ENCODE results near the gene MTTP.
"Not testable (repeated sequence)": the region's sequence is repeated elsewhere in the genome, so short reads cannot be mapped to it uniquely, and the experiment has no call there.

MTTP gene

DNA sequence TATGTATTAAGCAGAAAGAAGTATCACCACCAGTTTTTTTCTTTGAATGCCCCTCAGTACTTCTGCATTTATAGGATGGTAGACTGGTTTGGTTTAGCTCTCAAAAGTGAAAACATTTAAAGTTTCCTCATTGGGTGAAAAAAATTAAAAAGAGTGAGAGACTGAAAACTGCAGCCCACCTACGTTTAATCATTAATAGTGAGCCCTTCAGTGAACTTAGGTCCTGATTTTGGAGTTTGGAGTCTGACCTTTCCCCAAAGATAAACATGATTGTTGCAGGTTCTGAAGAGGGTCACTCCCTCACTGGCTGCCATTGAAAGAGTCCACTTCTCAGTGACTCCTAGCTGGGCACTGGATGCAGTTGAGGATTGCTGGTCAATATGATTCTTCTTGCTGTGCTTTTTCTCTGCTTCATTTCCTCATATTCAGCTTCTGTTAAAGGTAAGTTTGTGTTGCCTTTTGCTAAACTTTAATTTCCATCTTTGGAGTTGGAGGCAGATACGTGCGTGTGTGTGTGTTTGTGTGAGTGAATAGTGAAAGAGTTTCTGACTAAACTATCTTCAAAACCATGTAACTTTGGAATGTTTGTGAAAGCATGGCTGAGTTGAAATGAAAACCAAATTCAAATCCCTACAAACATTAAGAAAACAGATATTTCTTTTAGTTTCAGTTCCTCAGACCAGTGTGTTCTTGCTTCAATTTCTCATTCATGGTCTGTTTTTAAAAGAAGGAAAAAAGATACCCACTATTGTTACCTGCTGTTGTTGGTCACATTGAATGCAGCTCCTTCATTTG is at the start of gene MTTP:
MTTP (plus strand) TSS at position 295 of the 795 bp plus-strand sequence; CDS start at position 381, 86 bp downstream.
- no peak for DNase-seq

GRCh38 chr4:99529228-99529627 is 45.4 kb upstream of the MTTP start:
- DNase-seq: peak; percentile 0 to 15

DNA sequence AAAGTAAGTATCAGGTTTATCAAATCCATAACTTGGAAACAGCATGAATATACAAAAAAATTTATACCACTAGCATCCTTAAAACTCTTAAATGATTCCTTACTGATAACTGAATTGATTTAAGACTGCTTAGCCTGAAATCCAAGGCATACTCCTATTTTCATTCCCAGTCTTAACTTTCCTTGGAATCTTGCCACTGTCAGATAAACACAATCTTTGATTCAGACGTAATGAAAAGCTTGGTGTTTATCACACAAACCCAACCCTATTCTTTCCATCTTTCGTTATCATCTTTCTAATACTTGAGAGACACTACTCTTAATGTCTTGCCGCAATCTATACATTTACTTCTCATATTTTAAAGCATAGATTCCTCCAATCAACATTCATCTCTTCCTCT is 44.7 kb upstream of the MTTP start:
- DNase-seq: no peak

- DNase-seq: not testable (repeated sequence)
These were observed 39.9 kb upstream of the MTTP start for GRCh38 chr4:99534699-99535098.

DNA sequence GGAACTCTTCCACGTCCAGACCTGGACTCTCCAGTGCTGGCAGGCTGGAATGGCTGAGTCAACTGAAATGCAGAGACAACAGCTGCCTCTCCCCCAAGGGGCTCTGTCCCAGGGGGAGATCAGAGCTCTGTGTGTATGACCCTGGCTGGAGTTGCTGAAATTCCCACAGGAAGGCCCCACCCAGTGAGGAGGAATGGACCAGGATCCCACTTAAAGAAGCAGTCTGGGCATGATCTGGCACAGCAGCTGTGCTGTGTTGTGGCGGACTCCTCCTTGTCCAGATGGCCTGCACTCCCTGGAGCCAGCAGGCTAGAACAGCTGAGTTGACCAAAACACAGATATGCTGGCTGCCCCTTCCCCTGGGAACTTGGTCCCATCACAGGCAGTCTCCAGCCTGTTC is 38.4 kb upstream of the MTTP start:
- DNase-seq: no peak

- DNase-seq: no peak
These were observed 37.8 kb upstream of the MTTP start for GRCh38 chr4:99536848-99537247.

GRCh38 chr4:99537674-99538073 is 37.0 kb upstream of the MTTP start:
- DNase-seq: no peak

DNA sequence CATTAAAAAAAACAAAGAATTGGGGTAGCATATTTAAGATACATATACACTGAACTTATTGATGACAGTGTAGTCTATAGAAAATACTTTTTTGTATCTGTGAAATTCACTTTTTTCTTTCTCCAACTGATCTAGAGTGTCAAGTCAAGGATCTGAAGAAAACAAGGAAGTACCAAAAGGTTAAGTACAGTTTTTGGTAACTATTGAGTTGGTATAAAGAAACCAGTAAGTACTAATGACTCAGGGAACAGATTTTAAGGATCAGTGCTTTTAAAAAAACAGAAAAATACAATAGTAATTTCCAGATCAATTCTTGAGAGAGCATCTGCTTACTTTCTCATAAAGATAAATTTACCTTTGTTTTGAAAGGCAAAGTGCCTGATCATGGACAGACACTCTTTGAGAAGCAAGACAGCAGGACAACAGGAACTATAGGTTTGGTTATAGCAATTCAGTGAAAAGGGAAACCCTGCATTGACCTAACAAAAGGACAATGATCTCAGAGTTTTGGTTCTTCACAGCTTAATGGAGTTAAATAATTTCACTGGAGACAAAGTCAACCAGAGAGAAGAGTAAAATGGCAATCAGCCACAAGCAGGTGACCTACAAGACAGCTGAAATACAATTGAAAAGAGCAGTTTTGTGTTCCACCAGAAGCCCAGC is 34.2 kb upstream of the MTTP start:
- DNase-seq: no peak

DNA sequence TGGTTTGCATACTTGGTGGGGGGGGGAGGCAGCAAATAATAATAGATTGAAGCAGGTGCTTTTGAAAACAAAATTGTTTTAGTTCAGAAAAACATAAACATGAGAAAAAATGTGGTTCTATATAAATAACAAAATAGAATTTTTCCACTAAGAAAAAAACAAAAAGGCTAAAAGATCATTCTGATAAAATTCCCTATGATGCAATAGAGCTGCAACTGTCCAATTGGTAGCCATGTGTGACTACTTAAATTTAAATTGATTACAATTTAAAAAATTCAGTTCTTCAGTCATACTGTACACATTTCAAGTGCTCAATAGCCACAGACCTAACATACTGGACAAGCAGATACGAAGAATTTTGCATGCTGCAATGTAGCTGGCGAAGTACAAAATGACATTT is 21.8 kb upstream of the MTTP start:
- no peak for DNase-seq

- peak; percentile 96 to 98 for DNase-seq
These were observed 11.1 kb upstream of the MTTP start, which contains the start of gene TRMT10A for GRCh38 chr4:99563310-99564186. TRMT10A (minus strand) TSS chr4:99564039; CDS start chr4:99559338, 4,701 bp downstream.

DNA sequence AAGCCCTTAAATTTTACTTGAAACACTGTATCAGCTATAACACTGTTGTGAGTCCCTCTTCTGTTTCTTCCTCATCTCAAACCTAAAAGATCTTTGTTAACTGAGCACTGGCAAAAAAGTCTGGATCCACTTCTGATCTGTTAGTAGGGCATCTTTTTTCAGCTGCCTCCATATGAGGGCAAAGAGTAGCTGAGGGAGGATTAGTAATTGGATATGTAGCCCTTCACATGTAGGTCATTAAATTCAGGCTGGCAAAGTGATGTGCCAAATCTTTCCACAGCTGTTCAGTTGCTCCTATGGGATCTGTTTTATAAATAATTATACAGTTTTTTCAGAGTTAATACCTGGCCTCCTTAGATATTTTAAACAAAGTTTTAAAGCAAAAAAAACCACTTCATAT is 9.7 kb upstream of the MTTP start:
- DNase-seq: no peak

DNA sequence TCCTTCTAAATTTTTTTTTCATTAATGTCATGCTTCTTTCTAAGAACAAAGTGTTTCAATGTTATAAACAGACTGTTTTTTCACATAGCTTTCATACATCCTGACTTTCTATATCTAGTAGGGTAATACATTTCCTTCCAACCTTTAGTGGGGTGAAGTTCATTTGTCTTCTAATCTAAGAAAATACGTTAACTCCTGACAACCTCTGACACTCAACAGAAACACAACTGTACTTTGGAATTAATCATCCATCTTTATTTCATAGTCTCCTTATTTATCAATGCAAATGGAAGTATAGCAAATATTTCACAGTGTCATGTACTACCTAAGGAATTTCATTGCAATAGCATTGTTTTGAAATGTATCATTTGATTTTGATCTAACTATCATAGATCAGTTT is 2.7 kb upstream of the MTTP start:
- no peak for DNase-seq

DNA sequence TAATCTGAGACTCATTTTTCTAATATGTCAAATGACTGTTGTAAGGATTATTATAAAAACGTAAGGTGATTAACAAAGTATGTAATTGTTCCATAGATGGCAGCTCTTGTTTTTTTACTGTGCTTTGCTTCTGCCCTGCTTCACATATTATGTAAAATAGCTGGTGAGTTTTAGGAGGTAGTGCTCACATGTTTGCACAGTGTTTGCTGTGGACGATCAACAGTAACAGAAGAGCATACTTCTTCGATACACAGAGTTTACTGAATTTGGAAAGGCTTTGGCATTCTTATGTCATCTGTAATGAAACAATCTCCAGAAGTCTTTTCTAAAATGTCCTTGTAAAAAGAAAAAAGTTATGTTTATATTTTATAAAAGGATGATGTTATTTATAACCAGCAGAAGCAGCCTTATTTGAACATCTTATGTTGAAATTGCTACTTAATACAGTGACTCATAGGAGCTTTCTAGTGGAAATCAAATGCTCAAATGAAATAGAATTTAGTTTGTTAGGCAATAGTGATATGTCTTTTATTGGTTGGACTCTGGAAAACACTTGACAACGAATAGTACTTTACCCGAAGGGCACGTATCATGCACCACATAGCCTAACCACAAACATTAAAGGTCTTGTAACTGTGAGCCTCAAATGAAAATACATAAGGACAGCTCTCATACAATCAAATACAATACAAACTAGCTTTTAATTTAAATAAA is 1.9 kb upstream of the MTTP start:
- DNase-seq: no peak

DNA sequence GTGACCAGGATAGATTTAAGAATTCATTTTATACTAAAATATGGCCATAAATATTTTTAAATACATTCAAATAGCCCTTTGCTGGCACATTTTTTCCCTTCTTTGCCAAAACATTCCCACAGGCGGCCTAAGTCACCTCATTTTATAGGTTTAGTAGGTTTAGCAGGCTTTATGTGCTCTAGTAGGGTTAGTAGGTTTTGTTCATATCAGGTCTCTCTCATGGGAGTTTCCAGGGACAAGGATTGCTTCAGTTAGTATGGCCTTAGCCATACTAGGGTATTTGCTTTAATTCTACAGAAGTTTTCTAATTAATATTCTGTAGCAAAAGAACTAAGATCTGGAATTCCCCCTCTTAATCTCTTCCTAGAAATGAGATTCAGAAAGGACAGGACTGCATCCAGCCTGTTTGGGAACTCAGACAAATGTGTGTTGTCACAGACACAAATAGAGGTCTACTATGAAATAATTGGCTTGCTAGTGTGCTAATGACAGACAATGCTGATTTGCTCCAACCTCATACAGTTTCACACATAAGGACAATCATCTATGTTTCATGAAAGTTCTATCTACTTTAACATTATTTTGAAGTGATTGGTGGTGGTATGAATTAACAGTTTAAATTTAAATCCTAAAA is 772 bp upstream of the MTTP start:
- DNase-seq: no peak

DNA sequence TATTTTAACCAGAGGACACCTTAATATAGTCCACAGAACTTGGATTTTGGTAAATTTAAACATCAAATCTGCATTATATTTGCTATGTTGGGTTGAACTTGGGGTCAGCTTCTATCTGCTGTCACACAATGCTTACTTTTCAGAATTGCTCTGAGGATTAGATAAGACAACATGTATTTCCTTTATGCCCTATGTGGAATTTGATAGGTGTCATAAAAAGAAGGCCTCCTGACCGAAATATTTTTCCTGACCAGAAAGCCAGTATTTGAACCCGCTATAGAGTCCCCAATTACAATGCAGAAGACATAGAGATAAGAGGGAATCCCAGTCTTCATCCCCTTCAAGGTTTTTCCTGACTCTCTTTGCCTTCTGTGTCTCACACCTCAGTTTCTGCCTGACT is 4.1 kb downstream of the MTTP start:
- DNase-seq: no peak

DNA sequence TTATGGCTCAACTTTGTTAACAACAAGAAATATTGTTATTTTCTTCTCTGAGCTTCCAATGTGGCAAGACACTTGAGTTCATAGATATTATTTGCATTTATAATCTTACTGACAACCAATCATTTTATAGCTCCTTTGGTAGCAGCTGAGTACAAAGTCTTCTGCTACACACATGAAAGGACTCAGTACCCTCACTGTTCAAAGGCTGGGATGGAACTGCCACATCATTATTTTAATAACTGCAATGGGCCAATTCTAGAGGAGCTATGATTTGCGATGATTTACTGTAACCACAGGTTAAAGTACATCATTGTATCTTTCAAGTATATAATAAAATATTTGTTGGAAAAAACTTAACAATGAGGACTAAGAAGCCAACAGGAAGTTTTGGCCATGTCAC is 10.9 kb downstream of the MTTP start:
- no peak for DNase-seq

DNA sequence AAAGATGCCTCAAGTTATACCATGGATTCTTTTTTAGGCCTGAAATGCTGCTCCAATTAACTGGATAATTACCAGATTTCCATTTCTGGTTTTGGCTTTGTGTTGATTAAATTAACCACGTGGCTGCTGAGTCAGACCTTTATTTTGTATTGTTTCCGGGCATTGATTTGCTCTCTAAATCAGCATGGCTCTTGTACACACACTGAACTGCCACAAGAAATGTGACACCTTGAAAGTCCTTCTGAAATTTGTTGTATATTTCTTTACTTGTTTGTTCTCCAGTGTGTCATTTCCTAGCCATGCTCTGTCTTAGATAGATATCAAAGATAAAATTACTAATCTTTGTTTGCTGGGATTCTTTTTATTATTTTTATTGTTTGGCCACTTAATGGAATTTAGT is 11.7 kb downstream of the MTTP start:
- DNase-seq: no peak

- no peak for DNase-seq
These were observed 12.2 kb downstream of the MTTP start for GRCh38 chr4:99586797-99587196.

DNA sequence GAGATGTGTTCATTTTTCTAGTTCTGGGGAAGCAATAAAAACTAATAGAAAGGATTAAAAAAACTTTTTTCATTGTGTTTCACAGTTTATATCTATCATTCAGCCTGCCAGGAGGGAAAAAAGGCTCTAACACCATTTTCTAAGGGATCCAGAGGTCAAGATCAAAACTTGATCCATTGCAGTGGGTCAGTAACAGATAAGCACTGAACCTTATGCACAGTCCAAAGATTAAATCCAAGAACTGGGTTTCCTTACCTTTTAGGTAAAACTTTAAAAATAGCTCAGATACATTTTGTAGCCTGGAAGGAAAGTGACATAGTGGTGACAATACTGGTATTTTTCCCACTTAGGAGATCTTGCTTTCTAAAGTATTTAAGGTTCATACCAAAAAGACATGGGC is 12.7 kb downstream of the MTTP start:
- DNase-seq: no peak

GRCh38 chr4:99587803-99588202 is 13.2 kb downstream of the MTTP start:
- DNase-seq: no peak

- DNase-seq: no peak
These were observed 17.1 kb downstream of the MTTP start for GRCh38 chr4:99591757-99592156.
